Measurements from ENCODE around the gene CLIC5. TPM values are rescaled to one million over a fixed set of nuclear protein-coding genes. Genes with fewer than 3 reads are reported as not detected.
A peak's percentile ranks its signal among the peaks of the same experiment; 100 is the strongest.

The CLIC5 gene
- 1 to 10 TPM; 2.8 to 6.9 (median 5.0) TPM for total RNA-seq

GRCh38 chr6:46015119-46015968 lies at the start of gene CLIC5:
Gene CLIC5 (minus strand): TSS chr6:46015860. CDS start chr6:46015542, 318 bp downstream.
- peak within 1 kb of the TSS in 2 of 4 donors; percentile 48 to 71 for H3K27ac ChIP-seq
- no peaks in the 10 kb centered on the region for H3K9me3 ChIP-seq
- peaks cover 58% of the 10 kb centered on the region for H3K27me3 ChIP-seq
- TF ChIP-seq EP300 (IDR thresholded peaks at IDR 0.05): no peak
- TF ChIP-seq POLR2AphosphoS5 (IDR thresholded peaks at IDR 0.05): no peak
- TF ChIP-seq POLR2A (IDR thresholded peaks at IDR 0.05): no peak
- TF ChIP-seq CTCF (IDR thresholded peaks at IDR 0.05): no peak
- H3K4me1 ChIP-seq: peaks cover 0 to 23% (median 8%) of the 10 kb centered on the region in 3 donors
- peak within 1 kb of the TSS; percentile 40 to 58 for H3K4me3 ChIP-seq
- peak; percentile 25 for ATAC-seq
- WGBS, 2 donors (ENCODE audit: low coverage in 1 of 2): 0 to 3% methylated on average over 10 to 12 of the region's 82 CpGs
- H3K36me3 ChIP-seq: no peaks in the 10 kb centered on the region

GRCh38 chr6:46062991-46063390 lies 47.3 kb upstream of the CLIC5 start:
- H3K36me3 ChIP-seq: no peaks in the 10 kb centered on the region
- TF ChIP-seq POLR2A (IDR thresholded peaks at IDR 0.05) (no peak), POLR2AphosphoS5 (IDR thresholded peaks at IDR 0.05) (no peak), CTCF (IDR thresholded peaks at IDR 0.05) (no peak), EP300 (IDR thresholded peaks at IDR 0.05) (no peak)
- ATAC-seq: no peak
- no peak overlapping the region for H3K27ac ChIP-seq
- no peaks in the 10 kb centered on the region for H3K4me1 ChIP-seq
- no peaks in the 10 kb centered on the region for H3K27me3 ChIP-seq
- peaks cover 0 to 6% (median 0%) of the 10 kb centered on the region in 3 donors for H3K9me3 ChIP-seq
- no peak overlapping the region for H3K4me3 ChIP-seq

GRCh38 chr6:46062312-46062711 lies 46.7 kb upstream of the CLIC5 start:
- no peak for ATAC-seq
- Histone ChIP-seq H3K27me3 (no peaks in the 10 kb centered on the region), H3K36me3 (no peaks in the 10 kb centered on the region), H3K27ac (no peak overlapping the region), H3K4me3 (no peak overlapping the region), H3K9me3 (peaks cover 0 to 6% (median 0%) of the 10 kb centered on the region in 3 donors), H3K4me1 (no peaks in the 10 kb centered on the region)
- 17 to 73% methylated on average over 2 of the region's 2 CpGs for WGBS, 2 donors (ENCODE audit: low coverage in 1 of 2)
- TF ChIP-seq POLR2AphosphoS5 (IDR thresholded peaks at IDR 0.05): no peak
- no peak for TF ChIP-seq POLR2A (IDR thresholded peaks at IDR 0.05)
- TF ChIP-seq CTCF (IDR thresholded peaks at IDR 0.05): no peak
- no peak for TF ChIP-seq EP300 (IDR thresholded peaks at IDR 0.05)

GRCh38 chr6:46061497-46061896 lies 45.8 kb upstream of the CLIC5 start:
- H3K9me3 ChIP-seq: peaks cover 0 to 6% (median 0%) of the 10 kb centered on the region in 3 donors
- ATAC-seq: no peak
- H3K4me3 ChIP-seq: no peak overlapping the region
- TF ChIP-seq POLR2A (IDR thresholded peaks at IDR 0.05) (no peak), CTCF (IDR thresholded peaks at IDR 0.05) (no peak), EP300 (IDR thresholded peaks at IDR 0.05) (no peak), POLR2AphosphoS5 (IDR thresholded peaks at IDR 0.05) (no peak)
- H3K27me3 ChIP-seq: no peaks in the 10 kb centered on the region
- no peak overlapping the region for H3K27ac ChIP-seq
- H3K4me1 ChIP-seq: no peaks in the 10 kb centered on the region
- no peaks in the 10 kb centered on the region for H3K36me3 ChIP-seq
- WGBS, 2 donors (ENCODE audit: low coverage in 1 of 2): 20 to 38% methylated on average over 1 of the region's 1 CpG

- H3K9me3 ChIP-seq: peaks cover 0 to 6% (median 0%) of the 10 kb centered on the region in 3 donors
- no peaks in the 10 kb centered on the region for H3K4me1 ChIP-seq
- H3K4me3 ChIP-seq: no peak overlapping the region
- no peaks in the 10 kb centered on the region for H3K27me3 ChIP-seq
- H3K27ac ChIP-seq: no peak overlapping the region
- TF ChIP-seq POLR2AphosphoS5 (IDR thresholded peaks at IDR 0.05) (no peak), EP300 (IDR thresholded peaks at IDR 0.05) (no peak), CTCF (IDR thresholded peaks at IDR 0.05) (no peak), POLR2A (IDR thresholded peaks at IDR 0.05) (no peak)
- ATAC-seq: no peak
- no peaks in the 10 kb centered on the region for H3K36me3 ChIP-seq
- no CpG with 5 or more reads among the region's 1 CpG for WGBS, 2 donors (ENCODE audit: low coverage in 1 of 2)
Observed at GRCh38 chr6:46059608-46060007, 43.9 kb upstream of the CLIC5 start.

Data from gastroesophageal sphincter (tissue), 4 donors.